ENCODE data around the gene ALX4. TPM values are rescaled to one million over a fixed set of nuclear protein-coding genes. Genes with fewer than 3 reads are reported as not detected.

Gene ALX4
- total RNA-seq, 1 donor from 2014 or later: not detected

DNA sequence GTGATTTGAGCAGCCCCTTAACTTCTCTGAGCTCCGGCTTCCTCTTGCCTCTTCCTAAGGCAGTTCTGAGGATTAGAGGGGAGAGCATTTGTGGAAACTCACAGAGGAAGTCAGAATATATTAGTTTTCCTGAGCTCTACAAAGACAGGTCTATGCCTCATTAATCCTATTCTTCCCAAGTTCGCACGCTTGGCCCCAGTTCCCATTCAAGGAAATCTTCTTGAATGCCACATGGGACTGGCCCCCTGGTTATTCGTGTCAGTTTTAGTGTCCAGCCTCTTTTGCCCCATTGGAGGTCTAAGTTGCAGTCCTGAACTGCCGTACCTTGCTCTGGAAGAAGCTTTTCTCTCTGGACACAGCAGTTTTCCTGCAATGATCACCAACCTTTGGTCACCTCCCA, 37.6 kb upstream of the ALX4 start:
- TF ChIP-seq, protein P1, sequence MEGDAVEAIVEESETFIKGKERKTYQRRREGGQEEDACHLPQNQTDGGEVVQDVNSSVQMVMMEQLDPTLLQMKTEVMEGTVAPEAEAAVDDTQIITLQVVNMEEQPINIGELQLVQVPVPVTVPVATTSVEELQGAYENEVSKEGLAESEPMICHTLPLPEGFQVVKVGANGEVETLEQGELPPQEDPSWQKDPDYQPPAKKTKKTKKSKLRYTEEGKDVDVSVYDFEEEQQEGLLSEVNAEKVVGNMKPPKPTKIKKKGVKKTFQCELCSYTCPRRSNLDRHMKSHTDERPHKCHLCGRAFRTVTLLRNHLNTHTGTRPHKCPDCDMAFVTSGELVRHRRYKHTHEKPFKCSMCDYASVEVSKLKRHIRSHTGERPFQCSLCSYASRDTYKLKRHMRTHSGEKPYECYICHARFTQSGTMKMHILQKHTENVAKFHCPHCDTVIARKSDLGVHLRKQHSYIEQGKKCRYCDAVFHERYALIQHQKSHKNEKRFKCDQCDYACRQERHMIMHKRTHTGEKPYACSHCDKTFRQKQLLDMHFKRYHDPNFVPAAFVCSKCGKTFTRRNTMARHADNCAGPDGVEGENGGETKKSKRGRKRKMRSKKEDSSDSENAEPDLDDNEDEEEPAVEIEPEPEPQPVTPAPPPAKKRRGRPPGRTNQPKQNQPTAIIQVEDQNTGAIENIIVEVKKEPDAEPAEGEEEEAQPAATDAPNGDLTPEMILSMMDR (IDR thresholded peaks at IDR 0.05): no peak
- Mint-ChIP-seq H3K4me3 (no peak overlapping the region), H3K36me3 (ENCODE audit: low read depth) (no peaks in the 10 kb centered on the region), H3K27me3 (peaks cover 15% of the 10 kb centered on the region), H3K4me1 (peaks cover 38% of the 10 kb centered on the region), H3K9me3 (no peaks in the 10 kb centered on the region), H3K27ac (no peak overlapping the region)
- ATAC-seq (ENCODE audit: low read depth) (no peak), DNase-seq (no peak)
- CTCF ChIA-PET: no interaction called here
- POLR2A ChIA-PET: no interaction called here
- intact Hi-C loops (cut with micrococcal nuclease): no loop called here

GRCh38 chr11:44346983-44347382, 37.0 kb upstream of the ALX4 start:
- ChIA-PET CTCF (no interaction called here), POLR2A (no interaction called here)
- H3K27me3 Mint-ChIP-seq: peaks cover 15% of the 10 kb centered on the region
- TF ChIP-seq, protein P1 (IDR thresholded peaks at IDR 0.05): no peak
- H3K4me3 Mint-ChIP-seq: no peak overlapping the region
- ATAC-seq (ENCODE audit: low read depth): no peak
- no peak for DNase-seq
- no peaks in the 10 kb centered on the region for H3K9me3 Mint-ChIP-seq
- H3K4me1 Mint-ChIP-seq: peaks cover 34% of the 10 kb centered on the region
- no peak overlapping the region for H3K27ac Mint-ChIP-seq
- intact Hi-C loops (cut with micrococcal nuclease): no loop called here
- no peaks in the 10 kb centered on the region for H3K36me3 Mint-ChIP-seq (ENCODE audit: low read depth)

DNA sequence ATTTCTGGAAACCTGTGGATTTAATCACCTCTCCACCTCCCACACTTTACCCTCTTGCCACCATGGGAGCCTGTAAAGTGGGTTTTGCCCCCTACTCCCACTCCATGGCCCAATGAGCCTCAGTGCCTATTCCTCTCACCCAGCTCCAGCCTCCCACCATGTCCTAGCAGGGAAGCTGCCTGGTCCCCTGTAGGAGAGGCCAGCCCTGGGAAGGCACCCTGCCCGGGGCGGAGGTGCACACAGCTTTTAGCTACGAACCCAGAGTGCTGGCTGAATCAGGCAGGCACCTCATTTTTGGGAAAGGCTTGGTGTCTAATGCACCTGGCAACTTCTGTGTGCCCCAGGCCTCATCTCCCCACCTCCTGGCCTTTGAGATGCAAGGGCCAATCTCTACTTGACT, 35.8 kb upstream of the ALX4 start:
- ChIA-PET POLR2A (interaction anchor here (0.6 kb wide), 1 partner anchor 221 kb away, joined by 3 read pairs; no protein-coding TSS in a partner anchor), CTCF (no interaction called here)
- peaks cover 22% of the 10 kb centered on the region for H3K4me1 Mint-ChIP-seq
- TF ChIP-seq, protein P1 (IDR thresholded peaks at IDR 0.05): no peak
- H3K27ac Mint-ChIP-seq: no peak overlapping the region
- H3K36me3 Mint-ChIP-seq (ENCODE audit: low read depth): no peaks in the 10 kb centered on the region
- no peaks in the 10 kb centered on the region for H3K9me3 Mint-ChIP-seq
- DNase-seq (no peak), ATAC-seq (ENCODE audit: low read depth) (no peak)
- intact Hi-C loops (cut with micrococcal nuclease): no loop called here
- H3K4me3 Mint-ChIP-seq: no peak overlapping the region
- H3K27me3 Mint-ChIP-seq: peaks cover 17% of the 10 kb centered on the region

- Mint-ChIP-seq H3K9me3 (no peaks in the 10 kb centered on the region), H3K4me1 (peaks cover 17% of the 10 kb centered on the region), H3K4me3 (no peak overlapping the region), H3K36me3 (ENCODE audit: low read depth) (no peaks in the 10 kb centered on the region), H3K27ac (no peak overlapping the region), H3K27me3 (peaks cover 13% of the 10 kb centered on the region)
- DNase-seq (no peak), ATAC-seq (ENCODE audit: low read depth) (no peak)
- intact Hi-C loops (cut with micrococcal nuclease): no loop called here
- TF ChIP-seq, protein P1 (IDR thresholded peaks at IDR 0.05): no peak
- POLR2A ChIA-PET: no interaction called here
- CTCF ChIA-PET: no interaction called here
Observed at GRCh38 chr11:44344921-44345320, 35.0 kb upstream of the ALX4 start.

GRCh38 chr11:44344423-44344820, 34.5 kb upstream of the ALX4 start:
- TF ChIP-seq, protein P1 (IDR thresholded peaks at IDR 0.05): no peak
- Mint-ChIP-seq H3K27me3 (peaks cover 13% of the 10 kb centered on the region), H3K9me3 (no peaks in the 10 kb centered on the region), H3K4me1 (peaks cover 13% of the 10 kb centered on the region), H3K27ac (no peak overlapping the region), H3K4me3 (no peak overlapping the region), H3K36me3 (ENCODE audit: low read depth) (no peaks in the 10 kb centered on the region)
- ATAC-seq (ENCODE audit: low read depth): no peak
- intact Hi-C loops (cut with micrococcal nuclease): no loop called here
- POLR2A ChIA-PET: no interaction called here
- no peak for DNase-seq
- CTCF ChIA-PET: no interaction called here

Data from activated B cell treated with CpG ODN at 0.5 μM for 24 hours (primary cell).